WTC11 (cell line): Measurements from ENCODE around the gene TGM4. TPM values are rescaled to one million over a fixed set of nuclear protein-coding genes. Genes with fewer than 3 reads are reported as not detected.

Experiments used
- ATAC-seq: fragments of 200-7000 bp; cut with Tn5 transposase; 2 replicates; pipeline ENCODE4 v1.10.0; 2021; ENCODE audit warnings: mild to moderate bottlenecking, moderate library complexity
- CTCF ChIA-PET: fragments of 300-600 bp; sonication (Branson Sonifier 250); formaldehyde crosslinking; loops from one replicate; lab custom pipeline; 2021; ENCODE audit warnings: antibody characterized with exemption; lab: Charles Lee
- POLR2A ChIA-PET: fragments of 350-600 bp; sonication (Branson Sonifier 250); formaldehyde crosslinking; loops from one replicate; lab custom pipeline; 2021; ENCODE audit warnings: antibody characterized with exemption; lab: Charles Lee
- DNase-seq: peaks from one replicate; pipeline ENCODE4 v3.0.0; 2021; ENCODE audit warnings: low spot score
- H3K27ac Mint-ChIP-seq: 2 replicates; pipeline ENCODE4 v1.8.0; 2021; ENCODE audit warnings: mixed read lengths
- H3K27me3 Mint-ChIP-seq: 2 replicates; pipeline ENCODE4 v1.8.0; 2021; ENCODE audit warnings: low read depth, mild to moderate bottlenecking, moderate library complexity, mixed read lengths
- H3K36me3 Mint-ChIP-seq: 2 replicates; pipeline ENCODE4 v1.8.0; 2021; ENCODE audit warnings: mixed read lengths
- H3K4me1 Mint-ChIP-seq: 2 replicates; pipeline ENCODE4 v1.8.0; 2022; ENCODE audit warnings: mixed read lengths
- H3K4me3 Mint-ChIP-seq: 2 replicates; pipeline ENCODE4 v1.8.0; 2021; ENCODE audit warnings: mild to moderate bottlenecking, moderate library complexity, mixed read lengths
- H3K9me3 Mint-ChIP-seq: 2 replicates; pipeline ENCODE4 v1.8.0; 2021; ENCODE audit warnings: mixed read lengths
- CREM ChIP-seq: sonication (generic); formaldehyde crosslinking; IDR thresholded peaks from 2 replicates; pipeline ENCODE4 v1.8.1; 2022; ENCODE audit warnings: mild to moderate bottlenecking, missing genetic modification reagents, moderate library complexity
- FOXK1 ChIP-seq: sonication (generic); formaldehyde crosslinking; IDR thresholded peaks from 2 replicates; pipeline ENCODE4 v1.8.0; 2022; ENCODE audit warnings: mild to moderate bottlenecking, moderate library complexity, missing genetic modification reagents
- IRF2 ChIP-seq: sonication (generic); formaldehyde crosslinking; IDR thresholded peaks from 2 replicates; pipeline ENCODE4 v1.8.0; 2022; ENCODE audit warnings: low read depth, missing genetic modification reagents, borderline replicate concordance
- KAT7 ChIP-seq: sonication (generic); formaldehyde crosslinking; IDR thresholded peaks from 2 replicates; pipeline ENCODE4 v1.8.1; 2023; ENCODE audit warnings: missing genetic modification reagents, mild to moderate bottlenecking, borderline replicate concordance
- NFYB ChIP-seq: sonication (generic); formaldehyde crosslinking; conservative IDR thresholded peaks from 2 replicates; pipeline ENCODE4 v1.8.0; 2022; ENCODE audit warnings: low read depth, missing genetic modification reagents
- NR2C2 ChIP-seq: sonication (generic); formaldehyde crosslinking; IDR thresholded peaks from 2 replicates; pipeline ENCODE4 v1.8.0; 2022; ENCODE audit warnings: mild to moderate bottlenecking, missing genetic modification reagents
- OVOL2 ChIP-seq: fragments of 250-450 bp; sonication (Bioruptor Pico); IDR thresholded peaks from 2 replicates; pipeline ENCODE4 v1.9.0; 2021; ENCODE audit warnings: mild to moderate bottlenecking, borderline replicate concordance
- RORB ChIP-seq: fragments of 250-450 bp; sonication (Bioruptor Pico); IDR thresholded peaks from 2 replicates; pipeline ENCODE4 v1.9.0; 2021; ENCODE audit warnings: mild to moderate bottlenecking
- SMAD3 ChIP-seq: sonication (generic); formaldehyde crosslinking; IDR thresholded peaks from 2 replicates; pipeline ENCODE4 v1.8.0; 2022; ENCODE audit warnings: missing genetic modification reagents, mild to moderate bottlenecking, borderline replicate concordance
- ZNF138 ChIP-seq: sonication (generic); formaldehyde crosslinking; conservative IDR thresholded peaks from 2 replicates; pipeline ENCODE4 v1.8.1; 2022; ENCODE audit warnings: mild to moderate bottlenecking, moderate library complexity, missing genetic modification reagents
- ZNF396 ChIP-seq: fragments of 250-450 bp; sonication (Bioruptor Pico); IDR thresholded peaks from 2 replicates; pipeline ENCODE4 v1.8.0; 2021; ENCODE audit warnings: mild to moderate bottlenecking, moderate library complexity, borderline replicate concordance
- total RNA-seq: library from RNA; stranded (reverse); gene quantifications from 3 replicates; pipeline ENCODE4 v1.2.3, GENCODE V29; 2021
- TF ChIP-seq, protein P1 (sequence below): sonication (generic); formaldehyde crosslinking; conservative IDR thresholded peaks from 2 replicates; pipeline ENCODE4 v1.8.1; 2022; ENCODE audit warnings: mild to moderate bottlenecking, missing genetic modification reagents
- TF ChIP-seq, protein P2 (sequence below): sonication (generic); formaldehyde crosslinking; IDR thresholded peaks from 2 replicates; pipeline ENCODE4 v1.8.1; 2022; ENCODE audit warnings: low read depth, missing genetic modification reagents, borderline replicate concordance
- TF ChIP-seq, protein P3 (sequence below): sonication (generic); formaldehyde crosslinking; IDR thresholded peaks from 2 replicates; pipeline ENCODE4 v1.8.0; 2022; ENCODE audit warnings: mild to moderate bottlenecking, missing genetic modification reagents
- TF ChIP-seq, protein P4 (sequence below): sonication (generic); formaldehyde crosslinking; IDR thresholded peaks from 2 replicates; pipeline ENCODE4 v1.8.0; 2022; ENCODE audit warnings: missing genetic modification reagents
- TF ChIP-seq, protein P5 (sequence below): sonication (generic); formaldehyde crosslinking; IDR thresholded peaks from 2 replicates; pipeline ENCODE4 v1.8.0; 2023; ENCODE audit warnings: missing genetic modification reagents, mild to moderate bottlenecking, borderline replicate concordance
- TF ChIP-seq, protein P6 (sequence below): sonication (generic); formaldehyde crosslinking; IDR thresholded peaks from 2 replicates; pipeline ENCODE4 v1.8.1; 2023; ENCODE audit warnings: mild to moderate bottlenecking, missing genetic modification reagents, moderate library complexity

Gene TGM4
- total RNA-seq, 1 experiment from 2014 or later: not detected

DNA sequence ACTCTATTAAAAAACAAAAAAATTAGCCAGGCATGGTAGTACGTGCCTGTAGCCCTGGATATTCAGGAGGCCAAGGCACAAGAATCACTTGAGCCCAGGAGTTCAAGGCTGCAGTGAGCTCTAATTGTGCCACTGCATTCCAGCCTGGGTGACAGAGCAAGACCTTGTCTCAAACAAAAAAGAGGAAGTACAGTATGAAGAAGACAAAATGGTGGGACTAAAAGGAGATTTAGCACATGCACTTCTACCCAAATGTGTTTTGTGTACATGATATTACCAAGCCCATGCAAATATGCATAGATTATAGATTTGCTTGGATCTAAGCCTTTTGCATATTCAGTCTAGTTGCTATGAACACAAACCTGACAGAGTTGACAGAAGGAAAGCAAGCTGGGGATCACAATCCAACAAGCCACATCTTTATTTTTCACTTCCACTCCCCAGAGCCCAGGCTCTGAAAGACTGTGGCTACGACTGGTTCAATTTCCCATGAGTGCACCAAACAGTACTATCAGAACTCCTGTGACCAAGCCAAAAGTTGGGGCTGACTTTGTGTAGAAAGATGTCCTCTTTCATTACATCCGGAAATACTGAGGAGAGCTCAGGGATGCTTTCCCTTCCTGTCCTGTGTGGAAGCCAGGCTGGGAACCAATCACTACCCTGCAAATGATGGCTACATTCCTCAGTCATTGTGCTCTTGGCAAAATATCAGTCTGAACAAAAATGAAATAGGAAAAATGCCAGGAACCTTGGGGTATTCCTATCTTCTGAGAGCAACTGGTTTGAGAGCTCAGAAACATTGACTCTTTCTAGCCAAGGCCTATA is 49.4 kb downstream of the TGM4 start (continued):
- TF ChIP-seq NR2C2 (CRISPR knock-in tag): no peak
- no peak for TF ChIP-seq ZNF396 (CRISPR knock-in tag)
- no peak for TF ChIP-seq OVOL2 (CRISPR knock-in tag)
- TF ChIP-seq, protein P1, sequence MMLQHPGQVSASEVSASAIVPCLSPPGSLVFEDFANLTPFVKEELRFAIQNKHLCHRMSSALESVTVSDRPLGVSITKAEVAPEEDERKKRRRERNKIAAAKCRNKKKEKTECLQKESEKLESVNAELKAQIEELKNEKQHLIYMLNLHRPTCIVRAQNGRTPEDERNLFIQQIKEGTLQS (CRISPR knock-in tag): no peak
- no peak for TF ChIP-seq FOXK1
- TF ChIP-seq, protein P2, sequence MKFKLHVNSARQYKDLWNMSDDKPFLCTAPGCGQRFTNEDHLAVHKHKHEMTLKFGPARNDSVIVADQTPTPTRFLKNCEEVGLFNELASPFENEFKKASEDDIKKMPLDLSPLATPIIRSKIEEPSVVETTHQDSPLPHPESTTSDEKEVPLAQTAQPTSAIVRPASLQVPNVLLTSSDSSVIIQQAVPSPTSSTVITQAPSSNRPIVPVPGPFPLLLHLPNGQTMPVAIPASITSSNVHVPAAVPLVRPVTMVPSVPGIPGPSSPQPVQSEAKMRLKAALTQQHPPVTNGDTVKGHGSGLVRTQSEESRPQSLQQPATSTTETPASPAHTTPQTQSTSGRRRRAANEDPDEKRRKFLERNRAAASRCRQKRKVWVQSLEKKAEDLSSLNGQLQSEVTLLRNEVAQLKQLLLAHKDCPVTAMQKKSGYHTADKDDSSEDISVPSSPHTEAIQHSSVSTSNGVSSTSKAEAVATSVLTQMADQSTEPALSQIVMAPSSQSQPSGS: no peak
- TF ChIP-seq KAT7 (CRISPR knock-in tag): no peak
- TF ChIP-seq, protein P3, sequence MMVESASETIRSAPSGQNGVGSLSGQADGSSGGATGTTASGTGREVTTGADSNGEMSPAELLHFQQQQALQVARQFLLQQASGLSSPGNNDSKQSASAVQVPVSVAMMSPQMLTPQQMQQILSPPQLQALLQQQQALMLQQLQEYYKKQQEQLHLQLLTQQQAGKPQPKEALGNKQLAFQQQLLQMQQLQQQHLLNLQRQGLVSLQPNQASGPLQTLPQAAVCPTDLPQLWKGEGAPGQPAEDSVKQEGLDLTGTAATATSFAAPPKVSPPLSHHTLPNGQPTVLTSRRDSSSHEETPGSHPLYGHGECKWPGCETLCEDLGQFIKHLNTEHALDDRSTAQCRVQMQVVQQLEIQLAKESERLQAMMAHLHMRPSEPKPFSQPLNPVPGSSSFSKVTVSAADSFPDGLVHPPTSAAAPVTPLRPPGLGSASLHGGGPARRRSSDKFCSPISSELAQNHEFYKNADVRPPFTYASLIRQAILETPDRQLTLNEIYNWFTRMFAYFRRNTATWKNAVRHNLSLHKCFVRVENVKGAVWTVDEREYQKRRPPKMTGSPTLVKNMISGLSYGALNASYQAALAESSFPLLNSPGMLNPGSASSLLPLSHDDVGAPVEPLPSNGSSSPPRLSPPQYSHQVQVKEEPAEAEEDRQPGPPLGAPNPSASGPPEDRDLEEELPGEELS: no peak

DNA sequence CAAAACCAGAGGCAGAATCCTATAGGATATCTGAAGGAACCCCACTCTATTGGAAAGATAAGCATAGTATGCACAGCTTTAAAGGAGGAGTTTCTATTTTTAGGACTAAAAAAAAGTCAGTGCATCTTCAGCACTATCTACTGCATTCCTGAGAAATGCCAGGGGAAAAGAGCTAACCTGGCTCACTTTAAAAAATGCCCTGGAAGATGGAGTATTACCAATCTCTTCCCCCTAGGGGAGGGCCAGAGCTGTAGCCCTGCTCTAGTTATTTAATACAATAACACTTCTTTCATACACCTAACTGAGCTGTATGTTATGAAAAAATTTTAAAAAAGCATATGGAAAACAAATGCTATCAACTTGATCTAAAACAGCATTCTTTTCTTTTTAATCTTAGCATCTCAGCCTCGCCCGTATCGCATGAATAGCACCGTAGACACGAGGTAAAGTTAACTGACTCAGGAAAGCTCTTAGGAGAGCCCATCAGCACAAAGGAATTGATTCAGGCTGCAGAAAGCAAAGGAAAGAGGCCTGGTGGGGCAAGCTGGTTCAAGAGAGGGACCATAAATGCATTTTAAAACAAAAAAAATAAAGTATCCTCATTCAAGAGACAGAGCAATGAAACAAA is 50.2 kb downstream of the TGM4 start:
- no peak for TF ChIP-seq RORB (CRISPR knock-in tag)
- TF ChIP-seq, protein P4, sequence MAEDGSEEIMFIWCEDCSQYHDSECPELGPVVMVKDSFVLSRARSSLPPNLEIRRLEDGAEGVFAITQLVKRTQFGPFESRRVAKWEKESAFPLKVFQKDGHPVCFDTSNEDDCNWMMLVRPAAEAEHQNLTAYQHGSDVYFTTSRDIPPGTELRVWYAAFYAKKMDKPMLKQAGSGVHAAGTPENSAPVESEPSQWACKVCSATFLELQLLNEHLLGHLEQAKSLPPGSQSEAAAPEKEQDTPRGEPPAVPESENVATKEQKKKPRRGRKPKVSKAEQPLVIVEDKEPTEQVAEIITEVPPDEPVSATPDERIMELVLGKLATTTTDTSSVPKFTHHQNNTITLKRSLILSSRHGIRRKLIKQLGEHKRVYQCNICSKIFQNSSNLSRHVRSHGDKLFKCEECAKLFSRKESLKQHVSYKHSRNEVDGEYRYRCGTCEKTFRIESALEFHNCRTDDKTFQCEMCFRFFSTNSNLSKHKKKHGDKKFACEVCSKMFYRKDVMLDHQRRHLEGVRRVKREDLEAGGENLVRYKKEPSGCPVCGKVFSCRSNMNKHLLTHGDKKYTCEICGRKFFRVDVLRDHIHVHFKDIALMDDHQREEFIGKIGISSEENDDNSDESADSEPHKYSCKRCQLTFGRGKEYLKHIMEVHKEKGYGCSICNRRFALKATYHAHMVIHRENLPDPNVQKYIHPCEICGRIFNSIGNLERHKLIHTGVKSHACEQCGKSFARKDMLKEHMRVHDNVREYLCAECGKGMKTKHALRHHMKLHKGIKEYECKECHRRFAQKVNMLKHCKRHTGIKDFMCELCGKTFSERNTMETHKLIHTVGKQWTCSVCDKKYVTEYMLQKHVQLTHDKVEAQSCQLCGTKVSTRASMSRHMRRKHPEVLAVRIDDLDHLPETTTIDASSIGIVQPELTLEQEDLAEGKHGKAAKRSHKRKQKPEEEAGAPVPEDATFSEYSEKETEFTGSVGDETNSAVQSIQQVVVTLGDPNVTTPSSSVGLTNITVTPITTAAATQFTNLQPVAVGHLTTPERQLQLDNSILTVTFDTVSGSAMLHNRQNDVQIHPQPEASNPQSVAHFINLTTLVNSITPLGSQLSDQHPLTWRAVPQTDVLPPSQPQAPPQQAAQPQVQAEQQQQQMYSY (CRISPR knock-in tag): no peak
- TF ChIP-seq, protein P5, sequence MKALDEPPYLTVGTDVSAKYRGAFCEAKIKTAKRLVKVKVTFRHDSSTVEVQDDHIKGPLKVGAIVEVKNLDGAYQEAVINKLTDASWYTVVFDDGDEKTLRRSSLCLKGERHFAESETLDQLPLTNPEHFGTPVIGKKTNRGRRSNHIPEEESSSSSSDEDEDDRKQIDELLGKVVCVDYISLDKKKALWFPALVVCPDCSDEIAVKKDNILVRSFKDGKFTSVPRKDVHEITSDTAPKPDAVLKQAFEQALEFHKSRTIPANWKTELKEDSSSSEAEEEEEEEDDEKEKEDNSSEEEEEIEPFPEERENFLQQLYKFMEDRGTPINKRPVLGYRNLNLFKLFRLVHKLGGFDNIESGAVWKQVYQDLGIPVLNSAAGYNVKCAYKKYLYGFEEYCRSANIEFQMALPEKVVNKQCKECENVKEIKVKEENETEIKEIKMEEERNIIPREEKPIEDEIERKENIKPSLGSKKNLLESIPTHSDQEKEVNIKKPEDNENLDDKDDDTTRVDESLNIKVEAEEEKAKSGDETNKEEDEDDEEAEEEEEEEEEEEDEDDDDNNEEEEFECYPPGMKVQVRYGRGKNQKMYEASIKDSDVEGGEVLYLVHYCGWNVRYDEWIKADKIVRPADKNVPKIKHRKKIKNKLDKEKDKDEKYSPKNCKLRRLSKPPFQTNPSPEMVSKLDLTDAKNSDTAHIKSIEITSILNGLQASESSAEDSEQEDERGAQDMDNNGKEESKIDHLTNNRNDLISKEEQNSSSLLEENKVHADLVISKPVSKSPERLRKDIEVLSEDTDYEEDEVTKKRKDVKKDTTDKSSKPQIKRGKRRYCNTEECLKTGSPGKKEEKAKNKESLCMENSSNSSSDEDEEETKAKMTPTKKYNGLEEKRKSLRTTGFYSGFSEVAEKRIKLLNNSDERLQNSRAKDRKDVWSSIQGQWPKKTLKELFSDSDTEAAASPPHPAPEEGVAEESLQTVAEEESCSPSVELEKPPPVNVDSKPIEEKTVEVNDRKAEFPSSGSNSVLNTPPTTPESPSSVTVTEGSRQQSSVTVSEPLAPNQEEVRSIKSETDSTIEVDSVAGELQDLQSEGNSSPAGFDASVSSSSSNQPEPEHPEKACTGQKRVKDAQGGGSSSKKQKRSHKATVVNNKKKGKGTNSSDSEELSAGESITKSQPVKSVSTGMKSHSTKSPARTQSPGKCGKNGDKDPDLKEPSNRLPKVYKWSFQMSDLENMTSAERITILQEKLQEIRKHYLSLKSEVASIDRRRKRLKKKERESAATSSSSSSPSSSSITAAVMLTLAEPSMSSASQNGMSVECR: no peak
- TF ChIP-seq SMAD3 (CRISPR knock-in tag): no peak
- TF ChIP-seq IRF2 (CRISPR knock-in tag): no peak
- TF ChIP-seq, protein P6, sequence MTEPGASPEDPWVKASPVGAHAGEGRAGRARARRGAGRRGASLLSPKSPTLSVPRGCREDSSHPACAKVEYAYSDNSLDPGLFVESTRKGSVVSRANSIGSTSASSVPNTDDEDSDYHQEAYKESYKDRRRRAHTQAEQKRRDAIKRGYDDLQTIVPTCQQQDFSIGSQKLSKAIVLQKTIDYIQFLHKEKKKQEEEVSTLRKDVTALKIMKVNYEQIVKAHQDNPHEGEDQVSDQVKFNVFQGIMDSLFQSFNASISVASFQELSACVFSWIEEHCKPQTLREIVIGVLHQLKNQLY (CRISPR knock-in tag): no peak
- TF ChIP-seq ZNF138 (CRISPR knock-in tag): no peak
- TF ChIP-seq NFYB: no peak
- no peak for TF ChIP-seq CREM (CRISPR knock-in tag)
- TF ChIP-seq, all 79 proteins: peak for 0
- peaks cover 16% of the 10 kb centered on the region for H3K36me3 Mint-ChIP-seq
- no peak overlapping the region for H3K4me3 Mint-ChIP-seq
- no peak overlapping the region for H3K27ac Mint-ChIP-seq
- POLR2A ChIA-PET: no interaction called here
- CTCF ChIA-PET: interaction anchor here (2.4 kb wide), 1 partner anchor 10 kb away, joined by 16 read pairs; no protein-coding TSS in a partner anchor
- no peak for ATAC-seq
- H3K4me1 Mint-ChIP-seq: no peaks in the 10 kb centered on the region
- no peaks in the 10 kb centered on the region for H3K27me3 Mint-ChIP-seq
- no peaks in the 10 kb centered on the region for H3K9me3 Mint-ChIP-seq
- DNase-seq: no peak
